ENCODE measurements around the gene CTXND1. TPM values are rescaled to one million over a fixed set of nuclear protein-coding genes. Genes with fewer than 3 reads are reported as not detected.

Gene CTXND1
- polyA plus RNA-seq, 3 donors: not detected

DNA sequence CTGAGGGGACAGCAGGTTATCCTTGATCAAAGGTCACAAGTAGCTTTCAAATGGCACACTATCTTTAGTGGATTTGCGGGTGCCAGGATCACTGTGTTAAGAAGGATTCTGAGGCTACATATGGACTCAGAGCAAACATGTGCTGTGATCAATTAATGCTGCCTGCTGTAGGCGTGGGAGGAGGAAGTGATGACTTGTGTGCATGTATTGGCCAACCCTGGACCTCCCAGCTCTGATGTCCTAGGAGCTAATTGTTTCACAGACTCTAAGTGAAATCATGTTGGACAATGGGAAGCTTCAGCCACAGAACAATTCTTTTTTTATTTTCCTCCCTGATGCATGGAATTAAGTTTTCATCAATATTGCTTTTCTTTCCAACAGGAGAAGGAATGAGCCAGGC, 74.9 kb downstream of the CTXND1 start:
- H3K4me3 Mint-ChIP-seq: no peak overlapping the region

DNA sequence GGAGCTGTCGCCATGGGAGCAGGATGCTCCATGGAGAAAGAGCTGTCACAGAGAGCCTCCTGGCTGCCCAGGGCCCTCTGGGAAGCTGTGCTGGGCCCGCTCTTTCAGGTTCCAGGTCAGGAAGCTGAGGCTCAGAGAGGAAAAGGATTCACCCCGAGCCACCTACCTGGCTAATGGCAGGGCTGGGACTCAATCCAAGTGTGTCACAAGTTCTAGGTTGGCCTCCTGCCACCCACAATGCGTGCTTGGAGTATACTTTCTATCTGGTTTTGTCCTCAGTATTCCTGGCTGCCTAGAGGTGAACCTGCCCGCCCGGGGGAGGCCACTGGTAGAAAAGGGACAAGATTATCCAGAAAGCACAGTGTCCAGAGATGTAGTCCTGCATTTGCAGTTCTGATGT, 75.6 kb downstream of the CTXND1 start:
- Histone ChIP-seq H3K4me2 (replicated peaks; ENCODE audit: extremely low read depth, low read length, poor library complexity, severe bottlenecking) (no peak overlapping the region), H3K36me3 (replicated peaks in 1 of 2; ENCODE audit: control insufficient read depth in 1 of 2, insufficient read depth in 2 of 2, low read length in 2 of 2) (peaks cover 39 to 77% of the 10 kb centered on the region in 2 donors), H3K27me3 (ENCODE audit: control insufficient read depth in 2 of 2, insufficient read depth in 2 of 2, low read length in 2 of 2) (no peaks in the 10 kb centered on the region), H2AFZ (ENCODE audit: insufficient read depth, low read depth, low read length, poor library complexity, severe bottlenecking) (no peak overlapping the region), H3K27ac (ENCODE audit: low read depth in 1 of 2, low read length in 2 of 2) (no peak overlapping the region), H3K9me3 (replicated peaks in 1 of 2; ENCODE audit: control insufficient read depth in 1 of 2, insufficient read depth in 1 of 2, low read length in 2 of 2) (no peaks in the 10 kb centered on the region), H4K20me1 (ENCODE audit: insufficient read depth, low read length) (no peaks in the 10 kb centered on the region), H3K9ac (ENCODE audit: insufficient read depth, low read length, poor library complexity, severe bottlenecking) (no peak overlapping the region), H3K79me2 (ENCODE audit: insufficient read depth, low read length) (no peaks in the 10 kb centered on the region), H3K4me1 (ENCODE audit: control insufficient read depth in 1 of 2, insufficient read depth in 2 of 2, low read length in 2 of 2) (peaks cover 0 to 4% of the 10 kb centered on the region in 2 donors), H3K4me3 (replicated peaks in 1 of 3; ENCODE audit: low read depth in 2 of 3, low read length in 3 of 3) (no peak overlapping the region)
- Mint-ChIP-seq H3K4me1 (peaks cover 5% of the 10 kb centered on the region), H3K4me3 (no peak overlapping the region), H3K9me3 (no peaks in the 10 kb centered on the region), H3K36me3 (peaks cover 56 to 86% of the 10 kb centered on the region in 2 donors), H3K27ac (peak overlapping the region in 2 of 7 donors; percentile 66 to 74), H3K27me3 (ENCODE audit: low read depth in 3 of 3) (peaks cover 0 to 1% (median 0%) of the 10 kb centered on the region in 3 donors)
- intact Hi-C loops (cut with micrococcal nuclease): no loop called here
- no peak for DNase-seq
- 97% methylated on average over 6 of the region's 6 CpGs for whole genome bisulfite sequencing (ENCODE audit: insufficient coverage)
- TF ChIP-seq, protein P1, sequence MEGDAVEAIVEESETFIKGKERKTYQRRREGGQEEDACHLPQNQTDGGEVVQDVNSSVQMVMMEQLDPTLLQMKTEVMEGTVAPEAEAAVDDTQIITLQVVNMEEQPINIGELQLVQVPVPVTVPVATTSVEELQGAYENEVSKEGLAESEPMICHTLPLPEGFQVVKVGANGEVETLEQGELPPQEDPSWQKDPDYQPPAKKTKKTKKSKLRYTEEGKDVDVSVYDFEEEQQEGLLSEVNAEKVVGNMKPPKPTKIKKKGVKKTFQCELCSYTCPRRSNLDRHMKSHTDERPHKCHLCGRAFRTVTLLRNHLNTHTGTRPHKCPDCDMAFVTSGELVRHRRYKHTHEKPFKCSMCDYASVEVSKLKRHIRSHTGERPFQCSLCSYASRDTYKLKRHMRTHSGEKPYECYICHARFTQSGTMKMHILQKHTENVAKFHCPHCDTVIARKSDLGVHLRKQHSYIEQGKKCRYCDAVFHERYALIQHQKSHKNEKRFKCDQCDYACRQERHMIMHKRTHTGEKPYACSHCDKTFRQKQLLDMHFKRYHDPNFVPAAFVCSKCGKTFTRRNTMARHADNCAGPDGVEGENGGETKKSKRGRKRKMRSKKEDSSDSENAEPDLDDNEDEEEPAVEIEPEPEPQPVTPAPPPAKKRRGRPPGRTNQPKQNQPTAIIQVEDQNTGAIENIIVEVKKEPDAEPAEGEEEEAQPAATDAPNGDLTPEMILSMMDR (IDR thresholded peaks at IDR 0.05): no peak

More for the DNA sequence above, 74.9 kb downstream of the CTXND1 start:
- Histone ChIP-seq H3K4me3 (replicated peaks in 1 of 3; ENCODE audit: low read depth in 2 of 3, low read length in 3 of 3) (no peak overlapping the region), H3K79me2 (ENCODE audit: insufficient read depth, low read length) (no peaks in the 10 kb centered on the region), H3K36me3 (replicated peaks in 1 of 2; ENCODE audit: control insufficient read depth in 1 of 2, insufficient read depth in 2 of 2, low read length in 2 of 2) (peaks cover 46 to 78% of the 10 kb centered on the region in 2 donors), H3K9ac (ENCODE audit: insufficient read depth, low read length, poor library complexity, severe bottlenecking) (no peak overlapping the region), H2AFZ (ENCODE audit: insufficient read depth, low read depth, low read length, poor library complexity, severe bottlenecking) (no peak overlapping the region), H3K4me2 (replicated peaks; ENCODE audit: extremely low read depth, low read length, poor library complexity, severe bottlenecking) (no peak overlapping the region), H3K27ac (ENCODE audit: low read depth in 1 of 2, low read length in 2 of 2) (no peak overlapping the region), H3K4me1 (ENCODE audit: control insufficient read depth in 1 of 2, insufficient read depth in 2 of 2, low read length in 2 of 2) (peaks cover 0 to 4% of the 10 kb centered on the region in 2 donors), H4K20me1 (ENCODE audit: insufficient read depth, low read length) (no peaks in the 10 kb centered on the region), H3K27me3 (ENCODE audit: control insufficient read depth in 2 of 2, insufficient read depth in 2 of 2, low read length in 2 of 2) (no peaks in the 10 kb centered on the region), H3K9me3 (replicated peaks in 1 of 2; ENCODE audit: control insufficient read depth in 1 of 2, insufficient read depth in 1 of 2, low read length in 2 of 2) (no peaks in the 10 kb centered on the region)
- 92% methylated on average over 1 of the region's 2 CpGs for WGBS (ENCODE audit: insufficient coverage)
- H3K4me1 Mint-ChIP-seq: peaks cover 5% of the 10 kb centered on the region
- H3K27ac Mint-ChIP-seq: peak overlapping the region in 1 of 7 donors; percentile 36
- intact Hi-C loops (cut with micrococcal nuclease): no loop called here
- H3K9me3 Mint-ChIP-seq: no peaks in the 10 kb centered on the region
- DNase-seq: peak in 1 of 3 donors; percentile 53
- TF ChIP-seq, protein P1 (IDR thresholded peaks at IDR 0.05): no peak
- peaks cover 0 to 1% (median 0%) of the 10 kb centered on the region in 3 donors for H3K27me3 Mint-ChIP-seq (ENCODE audit: low read depth in 3 of 3)
- peaks cover 62 to 86% of the 10 kb centered on the region in 2 donors for H3K36me3 Mint-ChIP-seq
